T47D (cell line): ENCODE data around the gene IRX4.
A peak's percentile ranks its signal among the peaks of the same experiment; 100 is the strongest.

Experiments
- DNase-seq, 2 experiments: peaks; one replicate each; pipeline versions ENCODE4 v3.0.0 to v3.0.0-alpha.2; 2011 to 2012; ENCODE audit warnings: low read depth in 1 of 2, low spot score in 1 of 2
- JUND ChIP-seq: IDR thresholded peaks from 2 replicates; pipeline ENCODE4 v1.6.1; 2012; ENCODE audit warnings: low read depth
- in situ Hi-C: cut with HindIII; loops from 2 replicates; pipeline ENCODE4 v1.10.0; 2016; ENCODE audit warnings: low sequenced_read_pairs, low pct_unique_long_range_greater_than_20kb

IRX4 gene

DNA sequence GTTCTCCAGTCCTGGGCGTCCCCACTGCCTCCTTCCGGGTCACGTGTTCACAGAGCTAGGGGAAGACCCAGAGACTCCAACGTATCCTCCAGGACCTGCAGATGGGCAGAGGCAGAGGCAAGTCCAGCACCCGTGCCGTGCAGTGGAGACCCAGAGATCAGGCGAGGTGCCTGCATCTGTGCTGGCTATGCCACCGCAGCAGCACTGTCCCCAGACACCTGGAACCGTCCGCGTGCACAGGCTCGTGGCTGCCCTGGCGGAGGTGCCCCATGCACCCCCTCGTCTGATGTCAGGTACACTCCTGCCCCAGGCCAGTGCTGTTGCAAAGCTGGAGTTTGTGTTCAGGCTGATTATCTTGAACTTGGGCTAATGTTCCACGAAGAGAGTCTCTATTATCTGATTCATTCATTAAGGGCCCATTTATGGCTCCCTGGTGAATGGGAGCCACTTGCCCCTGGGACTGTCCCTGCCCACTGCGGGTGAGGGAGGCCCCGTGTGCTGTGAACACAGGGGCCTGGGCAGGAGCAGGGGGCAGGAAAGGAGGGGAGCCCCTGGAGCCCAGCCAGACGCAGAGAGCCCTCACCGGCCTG lies 13.7 kb downstream of the IRX4 start:
- TF ChIP-seq JUND = no peak
- in situ Hi-C loops = no loop called here

DNA sequence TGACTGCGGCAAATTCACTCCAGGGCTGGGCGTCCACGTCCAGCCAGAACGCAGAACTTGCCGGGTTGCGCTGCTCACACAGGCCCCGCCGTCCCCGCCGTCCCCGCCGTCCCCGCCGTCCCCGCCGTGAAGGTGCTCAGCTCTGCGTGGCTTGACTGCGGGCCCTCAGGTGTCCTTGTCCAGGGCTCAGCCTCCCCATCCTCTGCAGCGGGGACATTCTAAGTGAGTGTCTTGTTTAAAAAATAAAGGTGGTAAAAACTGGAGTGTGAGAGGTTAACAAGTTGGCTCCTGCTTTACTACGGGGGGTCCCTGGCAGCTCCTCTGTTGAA lies 14.9 kb downstream of the IRX4 start:
- DNase-seq = no peak
- in situ Hi-C loops = no loop called here
- no peak for TF ChIP-seq JUND

More for the DNA sequence above, 13.7 kb downstream of the IRX4 start:
- no peak for DNase-seq

DNA sequence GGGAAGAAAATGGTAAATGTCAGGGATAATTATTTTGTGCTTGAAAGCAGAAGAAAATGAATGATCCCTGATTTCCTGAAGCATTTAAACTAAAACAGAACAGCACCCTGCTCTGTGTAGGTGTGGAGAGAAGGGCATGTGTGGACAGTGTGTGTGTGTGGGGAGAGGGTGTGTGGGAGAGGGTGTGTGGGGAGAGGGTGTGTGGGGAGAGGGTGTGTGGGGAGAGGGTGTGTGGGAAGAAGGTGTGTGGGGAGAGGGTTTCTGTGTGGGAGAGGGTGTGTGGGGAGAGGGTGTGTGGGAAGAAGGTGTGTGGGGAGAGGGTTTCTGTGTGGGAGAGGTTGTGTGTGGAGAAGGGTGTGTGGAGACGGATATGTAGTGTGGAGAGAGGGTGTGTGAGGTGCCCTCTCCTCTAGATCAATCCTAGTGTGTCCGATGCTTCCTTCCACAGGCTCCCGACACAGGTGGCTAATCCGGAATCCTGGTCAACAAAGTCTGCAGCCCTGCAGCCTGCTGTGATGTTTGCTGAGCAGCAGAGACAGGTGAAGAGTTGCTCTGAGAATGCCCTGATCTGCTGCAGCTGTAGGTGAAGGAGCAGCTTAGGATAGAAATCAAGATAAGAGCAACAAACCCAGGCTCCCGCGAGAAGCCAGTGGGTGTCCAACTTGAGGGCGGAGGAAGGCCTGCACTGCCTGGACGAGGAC lies 15.5 kb downstream of the IRX4 start:
- TF ChIP-seq JUND = no peak
- in situ Hi-C loops = no loop called here
- peak; percentile 24 to 44 for DNase-seq

DNA sequence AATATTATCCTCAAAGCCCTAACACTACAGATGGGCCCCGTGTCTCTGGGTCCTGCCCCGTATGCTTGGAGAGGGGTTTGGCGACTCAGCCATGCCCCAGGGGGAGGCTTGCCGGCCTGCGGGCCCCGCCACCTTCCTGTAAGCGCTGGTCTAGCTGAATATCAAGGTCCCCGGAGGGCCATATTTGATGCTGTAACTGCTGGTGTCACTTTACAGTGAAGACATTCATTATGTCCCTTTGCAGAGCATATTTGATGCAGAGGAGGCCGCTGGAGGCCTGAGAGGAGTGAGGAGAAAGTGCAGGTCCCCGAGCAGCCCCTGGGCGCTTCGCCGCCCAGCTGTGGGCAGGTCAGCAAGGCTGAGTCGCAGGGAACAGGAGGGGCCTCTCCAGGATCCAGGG lies 16.8 kb downstream of the IRX4 start:
- in situ Hi-C loops = no loop called here
- no peak for DNase-seq
- TF ChIP-seq JUND = no peak

DNA sequence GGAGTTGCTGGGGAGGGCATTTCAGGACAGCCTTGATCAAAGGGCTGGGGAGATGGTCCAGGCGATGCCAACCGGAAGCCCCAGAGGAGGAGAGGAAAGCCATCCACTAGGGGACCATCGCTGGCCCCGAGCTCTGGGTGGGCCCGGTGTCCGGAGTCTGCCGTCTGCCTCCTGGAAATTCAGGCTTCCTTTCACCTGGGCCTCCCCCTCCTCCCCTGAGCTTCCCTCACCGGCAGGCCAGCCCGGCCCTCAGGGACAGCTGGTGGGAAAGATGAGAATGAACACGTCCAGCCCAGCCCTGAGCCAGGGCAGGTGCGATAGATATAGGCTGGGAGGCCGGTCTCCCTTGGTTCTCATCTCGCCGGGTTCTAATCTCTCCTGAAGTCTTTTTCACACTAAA lies 17.2 kb downstream of the IRX4 start:
- no peak for DNase-seq
- in situ Hi-C loops = no loop called here
- TF ChIP-seq JUND = no peak

DNA sequence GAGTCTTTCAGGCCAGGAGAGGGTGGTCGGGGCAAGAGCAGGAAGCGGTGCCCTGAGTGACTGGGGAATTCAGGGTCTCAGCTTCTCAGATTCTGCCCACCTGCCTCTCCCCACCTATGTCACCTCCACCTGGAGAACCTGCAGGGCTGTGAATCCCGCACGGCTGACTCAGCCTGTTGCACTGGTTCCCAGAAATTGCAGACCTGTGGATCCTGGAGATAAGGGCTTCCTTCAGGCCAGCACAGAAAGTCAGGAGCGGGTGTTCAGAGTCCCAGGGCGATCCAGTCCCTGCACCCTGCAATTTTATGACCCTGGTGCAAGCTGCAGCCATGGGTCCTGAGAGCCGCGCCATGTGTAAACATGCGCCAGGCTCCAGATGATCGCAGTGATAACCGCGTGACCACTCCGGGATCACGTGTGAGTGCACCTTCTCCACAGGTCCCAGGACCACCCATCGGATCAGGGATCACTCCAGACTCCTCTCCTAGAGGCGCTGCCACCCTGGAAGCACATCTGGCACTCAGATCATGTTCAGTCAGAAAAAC lies 17.8 kb downstream of the IRX4 start:
- in situ Hi-C loops = no loop called here
- DNase-seq = peak; percentile 78 to 81
- TF ChIP-seq JUND = no peak

DNA sequence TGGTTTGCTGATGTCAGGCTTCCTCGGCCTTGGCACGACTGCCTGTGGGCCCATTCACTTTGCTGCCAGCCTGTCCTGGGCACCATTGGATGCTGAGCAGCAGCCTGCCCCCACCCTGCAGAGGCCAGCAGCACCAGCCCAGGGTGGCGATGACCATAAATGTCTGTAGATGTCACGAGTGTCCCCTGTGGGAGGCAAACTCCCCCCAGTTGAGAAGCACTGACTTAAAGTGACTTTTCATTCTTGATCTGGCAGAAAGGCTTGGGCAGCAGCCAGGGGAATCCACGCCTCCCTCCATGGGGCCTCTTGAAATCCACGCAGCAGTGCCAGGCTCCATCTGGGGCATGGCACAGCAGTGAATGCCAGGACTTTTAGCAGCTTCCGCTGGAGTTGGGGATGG lies 21.8 kb downstream of the IRX4 start:
- DNase-seq = no peak
- TF ChIP-seq JUND = no peak
- in situ Hi-C loops = no loop called here

DNA sequence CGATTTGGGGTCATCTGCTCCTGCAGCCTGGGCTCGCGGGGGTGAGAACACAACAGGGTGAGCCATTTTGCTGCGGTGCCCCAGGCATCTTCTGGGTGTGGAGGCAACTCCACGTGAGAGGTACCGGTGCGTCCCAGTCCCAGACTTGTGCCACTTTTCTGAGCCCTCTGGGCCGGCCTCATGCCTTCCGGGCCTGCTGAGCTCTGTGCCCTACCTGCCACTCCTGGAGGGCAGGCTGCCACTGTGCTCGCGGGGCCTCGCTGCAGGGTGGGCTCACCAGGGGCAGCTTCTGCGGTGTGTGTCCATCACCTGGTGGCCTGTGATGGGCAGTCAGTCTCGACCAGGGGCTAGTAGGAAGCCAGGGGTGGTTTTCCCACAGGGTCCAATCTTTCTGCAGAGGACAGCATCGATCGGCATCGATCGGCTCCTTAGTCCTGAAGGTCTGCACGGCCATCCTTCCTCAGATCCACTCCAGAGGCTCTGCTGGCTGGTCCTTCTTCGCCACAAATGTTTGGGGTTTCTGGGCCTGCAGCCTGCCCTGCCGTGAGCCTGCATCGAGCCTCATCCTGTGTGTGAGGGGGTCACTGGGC lies 22.6 kb downstream of the IRX4 start:
- TF ChIP-seq JUND = no peak
- in situ Hi-C loops = no loop called here

DNA sequence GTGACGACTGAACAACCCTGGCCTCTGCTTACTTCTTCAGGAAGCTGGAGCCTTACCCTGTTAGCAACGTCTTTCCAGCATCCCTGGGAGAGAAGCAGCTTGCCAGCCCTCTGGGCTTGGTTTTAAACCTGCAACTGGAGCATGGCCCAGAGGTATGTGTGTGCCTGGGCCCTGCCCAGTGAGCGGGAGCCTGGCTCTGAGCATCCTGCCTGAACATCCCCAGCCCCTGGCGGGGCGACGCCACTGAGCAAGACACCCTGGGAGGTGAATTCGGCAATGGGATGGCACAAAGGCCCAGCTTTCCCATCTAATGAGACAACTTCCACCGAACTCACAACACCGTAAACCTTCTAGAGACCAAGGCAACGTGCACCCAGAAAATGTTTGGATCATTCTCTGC lies 23.6 kb downstream of the IRX4 start:
- DNase-seq = no peak
- no peak for TF ChIP-seq JUND
- in situ Hi-C loops = no loop called here

More for the DNA sequence above, 22.6 kb downstream of the IRX4 start:
- no peak for DNase-seq

DNA sequence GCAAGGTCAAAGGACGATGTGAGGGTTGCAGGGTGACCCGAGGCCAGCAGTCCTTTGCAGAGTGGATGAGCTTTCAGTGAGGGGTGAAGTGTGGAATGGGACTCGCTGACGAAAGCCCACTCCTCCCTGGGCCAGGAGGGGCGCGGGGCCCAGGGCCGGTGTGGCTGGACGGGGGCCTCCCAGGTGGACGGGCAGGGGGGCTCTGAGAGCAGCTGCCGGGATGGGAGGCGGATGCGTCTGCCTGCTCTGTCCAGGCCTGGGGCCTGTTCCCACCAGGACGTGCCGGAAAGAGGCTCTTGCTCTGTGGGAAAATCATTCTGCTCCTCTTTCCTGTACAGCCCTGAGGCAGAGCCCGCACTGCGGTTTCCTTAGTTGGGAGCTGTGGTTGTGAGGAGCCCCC lies 24.3 kb downstream of the IRX4 start:
- in situ Hi-C loops = no loop called here
- no peak for DNase-seq
- no peak for TF ChIP-seq JUND

DNA sequence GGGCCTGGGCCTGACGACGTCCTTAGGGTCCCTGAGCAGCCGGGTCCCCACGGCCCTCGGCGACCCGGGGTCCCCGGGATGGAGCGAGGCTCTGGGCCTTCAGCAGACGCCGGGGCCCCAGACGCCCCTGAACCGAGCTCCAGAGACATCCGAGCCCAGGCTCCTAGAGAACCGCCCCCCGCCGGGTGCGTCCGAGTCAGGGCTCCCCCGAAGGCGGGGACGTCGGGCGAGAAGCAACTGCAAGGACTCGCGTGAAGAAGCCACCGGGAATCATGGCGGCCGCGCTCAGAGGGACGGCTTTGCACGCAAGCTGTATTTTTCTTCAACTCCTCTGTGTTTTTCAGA lies 25.5 kb downstream of the IRX4 start:
- in situ Hi-C loops = no loop called here

DNA sequence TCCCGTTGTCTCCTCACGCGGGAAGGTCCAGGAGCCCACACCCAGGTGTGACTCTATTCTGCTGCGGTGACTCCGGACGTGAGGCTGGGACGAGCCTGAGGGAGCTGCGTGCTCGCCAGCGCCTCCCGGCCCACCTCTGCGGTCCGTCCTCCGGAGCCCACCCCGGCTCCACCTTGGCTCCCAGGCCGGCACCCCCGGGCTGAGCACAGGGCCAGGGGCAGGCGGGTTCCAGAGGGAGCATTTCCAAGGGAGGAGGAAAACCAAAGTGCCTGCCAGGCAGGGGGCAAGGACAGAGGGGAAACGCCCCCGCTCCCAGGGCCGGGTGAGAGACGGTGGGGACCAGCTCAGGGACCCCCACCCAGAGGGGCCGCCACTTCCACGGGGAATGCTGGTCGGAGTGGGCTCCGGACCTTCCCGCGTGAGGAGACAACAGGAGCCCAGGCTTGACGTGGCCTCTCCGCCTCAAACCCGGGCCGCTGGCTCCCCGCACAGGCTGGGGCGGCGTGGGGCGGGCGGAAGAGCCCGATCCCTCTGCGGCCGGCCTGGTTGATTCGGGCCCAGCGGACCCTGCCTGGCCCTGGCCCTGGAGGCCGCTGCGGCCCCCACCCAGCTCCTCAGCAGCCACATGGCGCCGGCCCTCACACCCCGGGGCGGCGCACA lies 26.0 kb downstream of the IRX4 start:
- TF ChIP-seq JUND = no peak
- DNase-seq = no peak
- in situ Hi-C loops = no loop called here

More for the DNA sequence above, 25.5 kb downstream of the IRX4 start:
- TF ChIP-seq JUND = no peak
- DNase-seq = no peak

DNA sequence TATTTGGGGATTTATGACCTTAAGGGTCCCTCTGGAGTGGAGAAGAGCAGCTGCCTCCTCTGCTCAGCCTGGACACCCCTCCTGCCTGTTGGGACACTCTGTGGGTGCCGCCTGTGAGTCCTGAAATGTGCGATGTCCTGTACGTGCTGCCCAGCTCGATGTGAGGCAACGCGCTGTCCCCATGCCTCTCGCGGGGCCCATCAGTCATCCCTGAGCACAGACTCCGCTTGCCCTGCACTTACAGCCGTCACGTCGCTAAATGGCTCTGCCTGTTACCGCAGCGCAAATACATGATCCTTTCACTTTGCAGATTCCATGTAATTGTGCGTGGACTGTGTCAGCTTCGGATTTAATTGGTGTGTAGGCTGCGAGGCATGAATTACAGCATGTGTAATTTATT lies 27.1 kb downstream of the IRX4 start:
- no peak for TF ChIP-seq JUND
- in situ Hi-C loops = no loop called here
- no peak for DNase-seq

DNA sequence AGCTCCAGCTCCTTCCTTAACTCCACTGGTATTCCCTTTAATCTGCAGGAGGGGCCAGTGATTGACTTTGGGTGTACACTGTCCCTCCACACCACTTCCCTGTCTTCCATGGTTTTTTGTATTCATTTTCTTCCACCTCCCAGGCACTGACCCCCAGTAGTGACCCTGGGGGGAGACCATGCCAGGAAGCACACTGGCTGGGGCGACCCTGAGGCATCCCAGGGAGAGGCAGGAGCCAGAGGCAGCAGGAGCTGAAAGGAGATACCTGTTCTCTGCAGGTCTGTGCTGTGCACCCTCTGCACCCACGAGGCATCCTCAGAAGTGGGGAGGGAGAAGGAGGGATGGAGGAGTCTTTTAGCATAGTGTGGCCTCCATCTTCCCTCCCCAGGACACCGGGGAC lies 27.6 kb downstream of the IRX4 start:
- in situ Hi-C loops = no loop called here

More for the DNA sequence above, 27.6 kb downstream of the IRX4 start:
- no peak for TF ChIP-seq JUND
- DNase-seq = no peak
